Uterus (tissue), 4 donors: ENCODE data around the gene DMRTC2. TPM values are rescaled to one million over a fixed set of nuclear protein-coding genes. Genes with fewer than 3 reads are reported as not detected.

ENCODE experiments used
- DNase-seq, 2 donors: peaks; one replicate each; pipeline ENCODE4 v3.0.0-alpha.2; 2019 to 2020
- H3K27ac ChIP-seq, 2 donors: fragments of 200-600 bp; sonication (generic); 1 replicate in 1 of 2; 2 replicates in 1 of 2; pipeline ENCODE4 v1.5.1; 2016 to 2018
- H3K27me3 ChIP-seq, 2 donors: fragments of 200-600 bp; sonication (generic); one replicate each; pipeline ENCODE4 v1.5.1; 2018 to 2019; ENCODE audit warnings: control low read depth in 1 of 2
- H3K36me3 ChIP-seq, 2 donors: fragments of 200-600 bp; sonication (generic); one replicate each; pipeline ENCODE4 v1.5.1; 2019; ENCODE audit warnings: control low read depth in 1 of 2
- H3K4me1 ChIP-seq, 2 donors: fragments of 200-600 bp; sonication (generic); one replicate each; pipeline ENCODE4 v1.5.1; 2018 to 2019; ENCODE audit warnings: control low read depth in 1 of 2
- H3K4me3 ChIP-seq, 2 donors: fragments of 200-600 bp; sonication (generic); 1 replicate in 1 of 2; 2 replicates in 1 of 2; pipeline ENCODE4 v1.5.1; 2018 to 2019; ENCODE audit warnings: mild to moderate bottlenecking in 1 of 2
- H3K9me3 ChIP-seq, 2 donors: fragments of 200-600 bp; sonication (generic); one replicate each; pipeline ENCODE4 v1.5.1; 2019; ENCODE audit warnings: control low read depth in 1 of 2
- POLR2A ChIP-seq, 2 donors: fragments of 450-650 bp; IDR thresholded peaks; one replicate each; pipeline ENCODE4 v1.6.1; 2016; ENCODE audit warnings: antibody characterized with exemption in 2 of 2, mild to moderate bottlenecking in 1 of 2, moderate library complexity in 1 of 2
- intact Hi-C: fragments of 100-400 bp; cut with DNase I; formaldehyde crosslinking; loops from one replicate; pipeline ENCODE4 v1.15.1; 2023; ENCODE audit warnings: low total_unique reads
- total RNA-seq, 4 donors: library from RNA; depleted of rRNA in 3 of 4; stranded (reverse); fragments of >200 nt in 3 of 4; gene quantifications; one replicate each; pipeline versions ENCODE4 v1.1.0 to v1.2.4, GENCODE V29; 2014 to 2023
- TF ChIP-seq, protein P1 (sequence below), 4 experiments: fragments of 200-600 bp in 2 of 4; fragments of 450-650 bp in 2 of 4; sonication (generic) in 2 of 4; IDR thresholded peaks; one replicate each; pipeline ENCODE4 v1.5.1; 2016 to 2019; ENCODE audit warnings: antibody characterized with exemption in 4 of 4, mild to moderate bottlenecking in 2 of 4, moderate library complexity in 1 of 4
- donor health status: DM: yes; HTN: yes; CAD: no.

Gene DMRTC2
- total RNA-seq, 4 donors from 2014 or later = 0.14 TPM; not detected in 3

DNA sequence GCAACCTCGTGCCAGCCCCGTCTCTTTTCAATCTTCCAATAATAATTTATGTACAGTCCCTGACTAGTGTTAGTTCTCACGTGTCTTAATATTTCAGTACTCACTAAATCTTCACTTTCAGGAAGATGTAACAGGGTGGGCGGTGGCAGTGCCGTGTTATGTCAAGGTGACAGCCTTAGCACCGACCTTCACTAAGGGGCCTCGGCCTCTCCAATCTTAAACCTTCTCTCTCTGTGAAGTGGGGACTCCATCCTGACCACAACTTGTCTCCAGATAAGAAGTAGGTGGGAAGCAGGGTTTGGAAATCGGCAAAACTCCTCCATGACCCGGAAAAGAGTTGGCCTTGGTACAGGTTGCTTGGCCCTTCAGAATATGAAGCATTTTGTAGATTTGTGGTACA, 17.0 kb downstream of the DMRTC2 start:
- Histone ChIP-seq H3K9me3 (no peaks in the 10 kb centered on the region), H3K27ac (no peak overlapping the region), H3K4me1 (peaks cover 6 to 27% of the 10 kb centered on the region in 2 donors), H3K36me3 (no peaks in the 10 kb centered on the region), H3K27me3 (no peaks in the 10 kb centered on the region), H3K4me3 (no peak overlapping the region)
- DNase-seq = no peak
- no peak for TF ChIP-seq POLR2A (IDR thresholded peaks at IDR 0.05)
- TF ChIP-seq, protein P1, sequence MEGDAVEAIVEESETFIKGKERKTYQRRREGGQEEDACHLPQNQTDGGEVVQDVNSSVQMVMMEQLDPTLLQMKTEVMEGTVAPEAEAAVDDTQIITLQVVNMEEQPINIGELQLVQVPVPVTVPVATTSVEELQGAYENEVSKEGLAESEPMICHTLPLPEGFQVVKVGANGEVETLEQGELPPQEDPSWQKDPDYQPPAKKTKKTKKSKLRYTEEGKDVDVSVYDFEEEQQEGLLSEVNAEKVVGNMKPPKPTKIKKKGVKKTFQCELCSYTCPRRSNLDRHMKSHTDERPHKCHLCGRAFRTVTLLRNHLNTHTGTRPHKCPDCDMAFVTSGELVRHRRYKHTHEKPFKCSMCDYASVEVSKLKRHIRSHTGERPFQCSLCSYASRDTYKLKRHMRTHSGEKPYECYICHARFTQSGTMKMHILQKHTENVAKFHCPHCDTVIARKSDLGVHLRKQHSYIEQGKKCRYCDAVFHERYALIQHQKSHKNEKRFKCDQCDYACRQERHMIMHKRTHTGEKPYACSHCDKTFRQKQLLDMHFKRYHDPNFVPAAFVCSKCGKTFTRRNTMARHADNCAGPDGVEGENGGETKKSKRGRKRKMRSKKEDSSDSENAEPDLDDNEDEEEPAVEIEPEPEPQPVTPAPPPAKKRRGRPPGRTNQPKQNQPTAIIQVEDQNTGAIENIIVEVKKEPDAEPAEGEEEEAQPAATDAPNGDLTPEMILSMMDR (IDR thresholded peaks at IDR 0.05) = no peak
- intact Hi-C loops = no loop called here

DNA sequence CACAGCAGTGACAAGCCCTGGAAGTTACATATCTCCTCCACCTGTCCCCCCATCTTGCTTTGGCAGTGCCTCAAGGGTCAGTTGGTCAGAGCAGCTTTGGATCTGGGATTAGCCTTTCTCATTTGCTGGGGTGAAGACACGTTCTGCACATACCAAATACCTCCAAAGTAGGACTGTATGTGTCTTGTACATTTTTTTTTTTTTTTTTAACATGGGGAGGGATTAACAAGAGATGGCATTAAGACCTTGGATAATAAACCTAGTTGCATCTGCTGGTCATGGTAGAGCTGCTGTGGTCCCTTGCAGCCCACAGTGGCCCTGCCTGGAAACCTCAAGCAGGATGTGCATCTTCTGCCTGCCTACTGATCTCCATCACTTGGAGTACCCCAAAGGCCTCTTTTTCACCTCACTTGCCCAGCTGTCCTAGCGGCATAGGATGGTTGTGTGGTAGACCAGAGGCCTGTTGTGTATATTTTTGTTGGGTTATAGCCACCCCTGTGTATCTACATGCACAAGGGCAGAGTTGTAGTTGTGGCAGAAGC, 17.7 kb downstream of the DMRTC2 start:
- H3K4me1 ChIP-seq = peaks cover 6 to 27% of the 10 kb centered on the region in 2 donors

DNA sequence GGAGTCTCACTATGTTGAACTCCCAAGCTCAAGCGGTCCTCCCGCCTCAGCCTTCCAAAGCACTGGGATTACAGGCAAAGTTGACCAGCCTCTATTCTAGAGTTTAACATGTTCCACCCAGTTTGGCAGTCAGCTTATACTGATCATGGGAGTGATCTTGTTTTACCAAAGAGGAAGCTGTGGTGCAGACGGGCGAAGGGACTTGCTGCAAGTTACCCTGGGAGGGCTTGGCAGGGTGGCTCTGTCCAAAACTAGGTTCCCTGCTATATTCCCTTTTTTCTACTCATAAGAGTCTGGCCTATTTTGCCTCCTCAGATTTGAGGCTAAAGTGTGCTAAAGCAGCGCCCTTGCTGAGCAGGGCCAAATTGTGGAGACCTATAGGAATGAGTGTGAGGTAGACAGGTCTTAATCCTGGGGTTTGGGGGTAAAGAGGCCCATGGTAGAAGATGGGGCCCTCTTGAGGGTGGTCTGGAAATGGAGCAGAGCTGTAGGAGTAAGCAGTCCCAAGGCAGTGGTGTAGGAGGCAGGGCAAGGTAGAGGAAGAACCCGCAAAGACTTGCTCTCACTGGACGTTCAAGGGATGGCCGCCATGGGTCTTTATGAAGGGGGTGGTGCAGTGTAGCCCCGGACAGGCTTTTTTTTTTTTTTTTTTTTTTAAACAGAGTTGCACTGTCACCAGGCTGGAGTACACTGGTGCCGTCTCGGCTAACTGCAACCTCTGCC, 18.5 kb downstream of the DMRTC2 start:
- H3K36me3 ChIP-seq = no peaks in the 10 kb centered on the region
- peaks cover 6 to 27% of the 10 kb centered on the region in 2 donors for H3K4me1 ChIP-seq
- DNase-seq = no peak
- no peak overlapping the region for H3K4me3 ChIP-seq
- intact Hi-C loops = no loop called here
- H3K9me3 ChIP-seq = no peaks in the 10 kb centered on the region
- no peak overlapping the region for H3K27ac ChIP-seq
- no peaks in the 10 kb centered on the region for H3K27me3 ChIP-seq
- TF ChIP-seq, protein P1 (IDR thresholded peaks at IDR 0.05) = no peak
- TF ChIP-seq POLR2A (IDR thresholded peaks at IDR 0.05) = no peak

More for the DNA sequence above, 17.7 kb downstream of the DMRTC2 start:
- H3K4me3 ChIP-seq = no peak overlapping the region
- intact Hi-C loops = no loop called here
- H3K9me3 ChIP-seq = no peaks in the 10 kb centered on the region
- TF ChIP-seq, protein P1 (IDR thresholded peaks at IDR 0.05) = no peak
- no peak for TF ChIP-seq POLR2A (IDR thresholded peaks at IDR 0.05)
- no peaks in the 10 kb centered on the region for H3K36me3 ChIP-seq
- no peaks in the 10 kb centered on the region for H3K27me3 ChIP-seq
- H3K27ac ChIP-seq = no peak overlapping the region
- no peak for DNase-seq

DNA sequence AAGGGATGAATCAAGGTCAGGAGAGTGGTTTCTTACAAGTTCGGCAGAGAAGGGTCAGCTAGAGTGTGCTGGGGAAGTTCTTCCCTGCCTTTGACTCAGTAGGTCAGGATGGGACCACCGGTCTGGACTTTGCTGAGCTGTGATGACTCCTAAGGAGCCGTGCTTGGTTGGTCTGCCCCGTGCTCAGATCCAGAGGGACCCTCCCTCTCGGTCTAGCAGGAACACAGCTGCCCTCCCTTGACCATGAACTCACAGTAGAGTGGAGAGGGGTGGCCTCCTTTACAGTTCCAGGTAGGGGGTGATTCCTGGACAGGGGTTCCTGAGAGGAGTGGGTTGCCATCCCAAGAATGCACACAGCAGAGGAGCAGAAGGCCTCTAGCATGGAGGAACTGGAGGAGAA, 19.5 kb downstream of the DMRTC2 start:
- Histone ChIP-seq H3K27me3 (no peaks in the 10 kb centered on the region), H3K9me3 (no peaks in the 10 kb centered on the region), H3K27ac (no peak overlapping the region), H3K4me1 (peaks cover 6 to 27% of the 10 kb centered on the region in 2 donors), H3K4me3 (no peak overlapping the region), H3K36me3 (no peaks in the 10 kb centered on the region)
- intact Hi-C loops = no loop called here
- no peak for DNase-seq
- TF ChIP-seq, protein P1 (IDR thresholded peaks at IDR 0.05) = no peak
- TF ChIP-seq POLR2A (IDR thresholded peaks at IDR 0.05) = no peak

DNA sequence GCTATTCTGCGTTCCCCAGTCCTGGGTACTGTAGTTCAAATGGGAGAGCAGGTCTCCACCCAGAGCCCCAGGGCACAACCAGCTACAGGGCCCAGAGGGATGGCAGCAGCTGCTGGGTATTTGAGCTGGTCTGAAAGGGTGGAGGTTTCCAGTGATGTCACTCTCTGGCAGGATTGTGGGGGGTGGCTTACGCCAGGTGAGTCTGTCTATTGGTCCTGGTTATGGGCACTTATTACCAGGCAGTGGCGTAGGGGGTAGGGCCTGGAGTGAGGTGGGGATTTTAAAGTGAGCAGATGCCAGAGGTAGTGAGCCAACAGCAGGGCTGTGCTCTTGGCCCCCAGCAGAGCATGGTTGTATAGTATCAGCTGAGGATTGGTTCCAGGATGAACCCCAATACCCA, 21.4 kb downstream of the DMRTC2 start:
- Histone ChIP-seq H3K36me3 (no peaks in the 10 kb centered on the region), H3K27me3 (no peaks in the 10 kb centered on the region), H3K4me1 (peaks cover under 1 to 23% of the 10 kb centered on the region in 2 donors), H3K9me3 (no peaks in the 10 kb centered on the region), H3K4me3 (no peak overlapping the region), H3K27ac (no peak overlapping the region)
- intact Hi-C loops = no loop called here
- TF ChIP-seq POLR2A (IDR thresholded peaks at IDR 0.05) = no peak
- TF ChIP-seq, protein P1 (IDR thresholded peaks at IDR 0.05) = no peak
- no peak for DNase-seq
